ENCODE measurements around the gene FASN.

The FASN gene

GRCh38 chr17:82060614-82061013 lies 37.4 kb downstream of the FASN start:
- Histone ChIP-seq H3K9me3 (ENCODE audit: insufficient read depth, low read depth, low read length) (no peaks in the 10 kb centered on the region), H3K9me2 (replicated peaks; ENCODE audit: low read depth, low read length) (no peaks in the 10 kb centered on the region), H3F3A (ENCODE audit: low read depth) (no peaks in the 10 kb centered on the region), H3K27me3 (ENCODE audit: insufficient read depth, low read length, poor library complexity, severe bottlenecking) (no peaks in the 10 kb centered on the region), H3K4me2 (ENCODE audit: low read depth, low read length, poor library complexity, severe bottlenecking) (no peak overlapping the region), H3K36me3 (ENCODE audit: insufficient read depth, low read length) (peaks cover 34% of the 10 kb centered on the region; the same call in 1 of the 2 replicates), H3K9ac (ENCODE audit: low read depth, low read length, poor library complexity, severe bottlenecking) (no peak overlapping the region), H4K20me1 (ENCODE audit: insufficient read depth, low read length, poor library complexity, severe bottlenecking) (peaks cover 4% of the 10 kb centered on the region), H3K4me1 (ENCODE audit: insufficient read depth, low read length, poor library complexity, severe bottlenecking) (peaks cover 9% of the 10 kb centered on the region), H2AFZ (ENCODE audit: low read length) (no peak overlapping the region), H3K79me2 (ENCODE audit: insufficient read depth, low read length) (peaks cover 21% of the 10 kb centered on the region), H3K4me3 (ENCODE audit: low read length, poor library complexity, severe bottlenecking) (no peak overlapping the region)
- no peak for TF ChIP-seq EZH2phosphoT487 (IDR thresholded peaks at IDR 0.05; ENCODE audit: borderline replicate concordance)
- TF ChIP-seq, protein P1, sequence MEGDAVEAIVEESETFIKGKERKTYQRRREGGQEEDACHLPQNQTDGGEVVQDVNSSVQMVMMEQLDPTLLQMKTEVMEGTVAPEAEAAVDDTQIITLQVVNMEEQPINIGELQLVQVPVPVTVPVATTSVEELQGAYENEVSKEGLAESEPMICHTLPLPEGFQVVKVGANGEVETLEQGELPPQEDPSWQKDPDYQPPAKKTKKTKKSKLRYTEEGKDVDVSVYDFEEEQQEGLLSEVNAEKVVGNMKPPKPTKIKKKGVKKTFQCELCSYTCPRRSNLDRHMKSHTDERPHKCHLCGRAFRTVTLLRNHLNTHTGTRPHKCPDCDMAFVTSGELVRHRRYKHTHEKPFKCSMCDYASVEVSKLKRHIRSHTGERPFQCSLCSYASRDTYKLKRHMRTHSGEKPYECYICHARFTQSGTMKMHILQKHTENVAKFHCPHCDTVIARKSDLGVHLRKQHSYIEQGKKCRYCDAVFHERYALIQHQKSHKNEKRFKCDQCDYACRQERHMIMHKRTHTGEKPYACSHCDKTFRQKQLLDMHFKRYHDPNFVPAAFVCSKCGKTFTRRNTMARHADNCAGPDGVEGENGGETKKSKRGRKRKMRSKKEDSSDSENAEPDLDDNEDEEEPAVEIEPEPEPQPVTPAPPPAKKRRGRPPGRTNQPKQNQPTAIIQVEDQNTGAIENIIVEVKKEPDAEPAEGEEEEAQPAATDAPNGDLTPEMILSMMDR (conservative IDR thresholded peaks at IDR 0.05; ENCODE audit: low read length) = no peak

DNA sequence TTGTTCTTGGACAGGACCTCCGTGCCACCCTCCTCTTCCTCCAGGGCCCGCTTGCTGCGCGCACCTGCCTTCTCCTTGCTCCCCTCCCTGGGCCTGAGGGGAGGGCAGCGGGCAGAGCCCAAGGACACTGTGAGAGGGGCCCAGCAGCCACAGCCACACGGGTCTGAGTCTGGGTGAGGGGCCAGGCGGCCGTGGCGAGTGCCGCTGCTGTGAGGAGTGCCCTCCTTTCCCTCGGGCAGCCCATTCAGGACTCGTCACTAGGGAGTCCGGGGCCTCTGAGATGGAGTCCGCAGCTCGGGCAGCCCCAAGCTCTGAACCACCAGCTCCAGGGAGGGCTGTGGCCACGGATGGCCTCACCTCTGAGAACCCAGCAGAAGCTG lies 38.0 kb downstream of the FASN start:
- Histone ChIP-seq H3K79me2 (ENCODE audit: insufficient read depth, low read length) (peaks cover 17% of the 10 kb centered on the region), H3F3A (ENCODE audit: low read depth) (no peaks in the 10 kb centered on the region), H3K9me3 (ENCODE audit: insufficient read depth, low read depth, low read length) (no peaks in the 10 kb centered on the region), H3K4me1 (ENCODE audit: insufficient read depth, low read length, poor library complexity, severe bottlenecking) (peaks cover 8% of the 10 kb centered on the region), H3K27me3 (ENCODE audit: insufficient read depth, low read length, poor library complexity, severe bottlenecking) (no peaks in the 10 kb centered on the region), H3K36me3 (ENCODE audit: insufficient read depth, low read length) (peaks cover 34% of the 10 kb centered on the region; the same call in 1 of the 2 replicates), H4K20me1 (ENCODE audit: insufficient read depth, low read length, poor library complexity, severe bottlenecking) (peaks cover 3% of the 10 kb centered on the region), H2AFZ (ENCODE audit: low read length) (no peak overlapping the region), H3K4me2 (ENCODE audit: low read depth, low read length, poor library complexity, severe bottlenecking) (no peak overlapping the region), H3K9ac (ENCODE audit: low read depth, low read length, poor library complexity, severe bottlenecking) (no peak overlapping the region), H3K4me3 (ENCODE audit: low read length, poor library complexity, severe bottlenecking) (no peak overlapping the region), H3K9me2 (replicated peaks; ENCODE audit: low read depth, low read length) (no peaks in the 10 kb centered on the region)
- TF ChIP-seq, protein P1 (conservative IDR thresholded peaks at IDR 0.05; ENCODE audit: low read length) = no peak
- TF ChIP-seq EZH2phosphoT487 (IDR thresholded peaks at IDR 0.05; ENCODE audit: borderline replicate concordance) = no peak

- Histone ChIP-seq H3K9ac (ENCODE audit: low read depth, low read length, poor library complexity, severe bottlenecking) (no peak overlapping the region), H2AFZ (ENCODE audit: low read length) (no peak overlapping the region), H3K36me3 (ENCODE audit: insufficient read depth, low read length) (peaks cover 34% of the 10 kb centered on the region; the same call in 1 of the 2 replicates), H3K79me2 (ENCODE audit: insufficient read depth, low read length) (peaks cover 12% of the 10 kb centered on the region; the same call in 1 of the 2 replicates), H3K4me1 (ENCODE audit: insufficient read depth, low read length, poor library complexity, severe bottlenecking) (peaks cover 2% of the 10 kb centered on the region), H3K4me3 (ENCODE audit: low read length, poor library complexity, severe bottlenecking) (no peak overlapping the region), H3K4me2 (ENCODE audit: low read depth, low read length, poor library complexity, severe bottlenecking) (no peak overlapping the region), H3K9me3 (ENCODE audit: insufficient read depth, low read depth, low read length) (no peaks in the 10 kb centered on the region), H3K9me2 (replicated peaks; ENCODE audit: low read depth, low read length) (no peaks in the 10 kb centered on the region), H3K27me3 (ENCODE audit: insufficient read depth, low read length, poor library complexity, severe bottlenecking) (no peaks in the 10 kb centered on the region), H4K20me1 (ENCODE audit: insufficient read depth, low read length, poor library complexity, severe bottlenecking) (no peaks in the 10 kb centered on the region), H3F3A (ENCODE audit: low read depth) (no peaks in the 10 kb centered on the region)
- TF ChIP-seq, protein P1 (conservative IDR thresholded peaks at IDR 0.05; ENCODE audit: low read length) = no peak
- no peak for TF ChIP-seq EZH2phosphoT487 (IDR thresholded peaks at IDR 0.05; ENCODE audit: borderline replicate concordance)
Measured at GRCh38 chr17:82059272-82060000, 38.6 kb downstream of the FASN start.
